GM19035 (cell line): ENCODE data around the gene NFIA.
"Not testable (repeated sequence)": the region's sequence is repeated elsewhere in the genome, so short reads cannot be mapped to it uniquely, and the experiment has no call there.

ENCODE experiments used
- ATAC-seq: cut with Tn5 transposase; IDR thresholded peaks from one replicate; pipeline ENCODE4 v1.9.1; 2021; ENCODE audit not compliant: unreplicated experiment

NFIA gene

DNA sequence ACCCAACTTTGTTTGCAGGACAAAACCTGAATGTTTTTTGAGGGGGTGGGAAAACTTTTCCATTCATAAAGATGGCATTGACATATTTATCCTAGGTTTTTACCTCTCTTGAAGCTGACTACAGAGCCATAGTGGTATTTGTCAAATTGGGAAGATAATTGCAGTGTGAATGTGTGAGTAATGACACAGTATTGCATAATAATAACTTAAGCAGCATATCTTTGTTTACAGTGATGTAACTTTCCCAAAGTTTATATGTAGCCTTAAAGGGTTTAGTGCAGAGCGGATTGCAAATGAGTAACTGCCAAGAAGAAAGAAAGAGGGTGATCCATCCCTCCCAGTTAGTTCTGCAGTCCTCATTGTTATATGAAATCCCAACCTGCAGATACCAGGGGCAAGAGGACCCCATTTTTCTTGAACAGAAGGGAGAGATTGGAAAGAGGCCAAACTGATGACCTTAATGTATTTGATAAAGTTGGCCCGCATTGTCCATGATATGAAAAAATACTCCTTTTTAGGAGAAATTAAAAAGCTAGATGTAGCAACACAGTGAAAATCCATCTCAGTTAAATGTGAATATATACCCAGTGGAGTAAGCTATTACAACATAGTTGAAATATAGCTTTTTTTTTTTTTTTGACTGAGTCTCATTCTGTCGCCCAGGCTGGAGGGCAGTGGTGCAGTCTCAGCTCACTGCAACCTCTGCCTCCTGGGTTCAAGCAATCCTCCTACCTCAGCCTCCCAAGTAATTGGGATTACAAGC lies 23.7 kb upstream of the NFIA start:
- no peak for ATAC-seq

GRCh38 chr1:61061601-61062000 lies 20.8 kb upstream of the NFIA start:
- not testable (repeated sequence) for ATAC-seq

GRCh38 chr1:61064673-61065072 lies 17.7 kb upstream of the NFIA start:
- ATAC-seq, result no peak

DNA sequence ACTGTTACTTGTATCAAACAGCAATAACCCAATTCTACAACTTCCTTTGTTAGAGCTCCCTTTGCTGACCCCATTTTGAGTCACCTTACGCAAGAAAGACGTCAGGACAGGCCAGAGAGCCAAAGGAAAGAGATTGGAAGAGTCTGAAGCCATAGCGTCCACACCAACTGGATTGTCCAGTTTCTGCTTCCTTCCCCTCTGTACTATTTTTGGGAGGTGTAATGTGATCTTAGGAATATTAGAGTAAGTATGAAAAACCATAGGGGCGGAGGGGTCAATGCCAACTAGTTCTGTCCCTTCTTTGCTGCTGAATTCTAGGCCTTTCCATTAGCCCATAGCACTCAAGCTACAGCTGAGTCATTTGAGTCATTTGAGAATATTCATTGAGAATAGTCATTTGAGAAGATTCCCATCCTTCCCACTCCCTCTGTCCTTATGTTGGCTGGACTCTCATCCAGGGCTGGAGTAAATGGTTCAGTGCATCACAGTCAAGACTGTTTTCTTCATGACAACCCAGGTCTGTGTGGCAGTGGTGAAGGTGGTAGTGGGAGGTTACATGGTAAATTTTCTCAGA lies 14.8 kb upstream of the NFIA start:
- no peak for ATAC-seq

DNA sequence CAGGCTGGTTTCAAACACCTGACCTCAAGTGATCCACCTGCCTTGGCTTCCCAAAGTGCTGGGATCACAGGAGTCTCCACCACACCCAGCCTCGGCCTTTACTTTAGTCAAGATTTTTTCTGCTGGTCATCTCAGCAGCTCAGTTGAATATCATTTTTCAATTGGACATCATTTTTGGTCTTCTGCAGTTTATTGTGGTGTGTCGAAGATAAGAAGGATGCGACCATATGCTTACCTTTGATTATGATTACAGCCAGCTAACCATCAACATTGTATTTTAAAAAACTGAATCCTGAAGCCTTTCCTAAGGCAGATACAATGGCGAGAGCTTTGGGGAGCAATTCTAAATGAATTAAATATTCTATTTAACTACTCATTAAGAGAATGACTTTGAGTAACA lies 12.3 kb upstream of the NFIA start:
- ATAC-seq, result no peak

DNA sequence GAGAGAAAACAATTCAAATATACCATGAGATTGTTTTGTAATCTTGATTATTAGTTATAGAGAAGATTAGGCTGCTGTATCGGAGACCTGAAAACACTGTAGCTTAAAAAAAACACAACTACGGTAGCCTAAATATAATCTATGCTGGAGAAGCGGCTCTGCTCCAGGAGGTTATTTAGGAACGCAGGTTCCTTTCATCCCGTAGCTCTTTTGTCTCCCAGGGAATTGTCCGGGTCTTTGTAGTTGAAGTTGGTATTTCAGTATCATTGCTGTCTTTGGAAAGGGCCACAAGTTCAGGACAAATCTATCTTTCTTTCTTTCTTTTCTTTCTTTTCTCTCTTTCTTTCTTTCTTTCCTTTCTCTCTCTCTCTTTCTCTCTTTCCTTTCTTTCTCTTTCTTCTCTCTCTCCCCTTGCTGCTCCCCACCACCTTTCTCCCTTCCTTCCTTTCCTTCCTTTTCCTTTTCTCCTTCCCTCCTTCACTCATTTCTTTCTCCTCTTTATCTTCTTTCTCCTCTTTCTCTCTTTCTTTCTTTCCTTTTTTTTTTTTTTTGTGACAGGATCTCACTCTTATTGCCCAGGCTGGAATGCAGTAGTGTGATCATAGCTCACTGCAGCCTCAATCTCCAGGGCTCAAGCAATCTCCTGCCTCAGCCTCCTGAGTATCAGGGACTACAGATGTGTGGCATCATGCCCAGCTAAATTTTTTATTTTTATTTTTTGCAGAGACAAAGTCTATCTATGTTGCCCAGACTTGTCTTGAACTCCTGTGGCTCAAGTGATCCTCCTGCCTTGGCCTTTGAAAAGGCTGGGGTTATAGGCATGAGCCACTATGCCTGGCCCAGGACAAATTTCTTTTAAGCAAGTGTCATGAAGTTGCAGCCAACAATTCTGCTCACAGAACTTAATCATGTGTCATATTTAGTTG lies 10.9 kb upstream of the NFIA start:
- no peak for ATAC-seq

- ATAC-seq, result no peak
These were observed 8.5 kb upstream of the NFIA start for GRCh38 chr1:61073871-61074270.

GRCh38 chr1:61075833-61076232 lies 6.5 kb upstream of the NFIA start:
- not testable (repeated sequence) for ATAC-seq

- peak; percentile 86 for ATAC-seq
These were observed 5.4 kb upstream of the NFIA start for GRCh38 chr1:61076728-61077675.

DNA sequence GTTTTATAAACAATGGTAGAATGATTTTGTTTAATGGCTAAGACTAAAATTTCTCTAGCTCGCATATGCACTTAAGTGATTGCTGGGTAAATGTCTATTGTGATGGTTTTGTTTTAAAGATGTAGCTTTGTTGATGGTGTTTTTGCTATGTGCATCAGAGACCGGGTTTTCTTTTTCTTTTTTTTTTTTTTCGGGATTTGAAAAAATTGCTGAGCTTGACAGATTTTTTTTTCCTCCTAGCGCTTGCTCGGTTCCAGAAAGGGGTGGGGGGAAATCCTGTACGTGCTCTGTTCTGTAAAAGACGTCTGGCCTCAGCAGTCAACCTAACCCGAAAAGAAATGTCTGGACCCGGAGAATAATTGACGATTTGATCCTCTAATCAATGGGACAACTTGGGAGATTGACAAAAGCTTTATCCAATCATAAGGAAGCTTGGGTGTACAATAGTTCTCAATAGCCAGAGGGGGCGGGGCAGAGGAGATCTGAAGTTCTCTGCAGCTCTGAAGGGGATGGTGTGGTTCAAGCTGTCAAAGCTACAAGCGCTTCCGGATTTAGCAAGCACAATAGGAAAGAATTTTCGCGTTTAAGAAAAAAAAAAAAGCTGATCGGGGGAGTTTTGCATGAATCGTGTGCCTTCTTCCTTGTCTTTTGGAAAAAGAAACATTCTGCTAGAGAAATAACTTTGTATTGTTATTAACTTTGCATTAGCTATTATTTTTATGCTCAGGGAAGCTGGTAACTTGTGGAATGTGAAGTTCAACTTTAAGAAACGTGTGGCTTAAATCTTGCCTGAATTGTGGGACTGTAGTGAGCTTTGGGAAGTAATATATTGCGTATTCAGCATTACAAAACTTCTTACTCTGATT lies 4.5 kb upstream of the NFIA start:
- peak; percentile 54 for ATAC-seq

GRCh38 chr1:61078618-61079295 lies 3.6 kb upstream of the NFIA start:
- ATAC-seq, result no peak

GRCh38 chr1:61079296-61079897 lies 3.0 kb upstream of the NFIA start:
- ATAC-seq, result no peak

- ATAC-seq, result no peak
These were observed 2.4 kb upstream of the NFIA start for GRCh38 chr1:61079898-61080336.

- ATAC-seq, result no peak
These were observed 1.8 kb upstream of the NFIA start for GRCh38 chr1:61080413-61081143.

DNA sequence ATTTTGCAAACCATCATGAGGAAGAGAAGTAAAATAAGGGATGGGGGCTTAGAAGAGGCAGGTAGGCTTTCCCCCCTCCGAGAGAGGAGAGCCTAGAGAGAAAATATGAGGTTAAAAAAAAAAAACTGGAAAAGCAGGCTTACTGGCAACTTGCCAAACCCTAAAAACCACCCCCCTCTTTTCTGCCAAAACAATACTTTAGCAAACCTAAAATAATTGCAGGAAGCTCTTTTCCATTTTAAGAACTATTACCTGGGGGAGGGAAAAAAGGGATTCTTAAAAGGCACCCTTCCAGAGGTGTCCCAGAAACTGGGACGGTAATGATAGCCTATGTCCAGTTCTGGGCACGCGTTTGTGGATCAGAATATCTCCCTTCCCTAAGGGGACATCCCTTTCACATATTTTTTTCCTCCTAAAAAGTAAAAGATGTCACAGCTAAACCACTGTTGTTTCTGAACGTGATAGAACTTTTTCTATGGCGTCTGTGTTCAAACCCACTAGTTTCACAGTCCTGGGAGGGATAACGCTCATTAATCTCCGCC lies 1.1 kb upstream of the NFIA start:
- ATAC-seq, result no peak

DNA sequence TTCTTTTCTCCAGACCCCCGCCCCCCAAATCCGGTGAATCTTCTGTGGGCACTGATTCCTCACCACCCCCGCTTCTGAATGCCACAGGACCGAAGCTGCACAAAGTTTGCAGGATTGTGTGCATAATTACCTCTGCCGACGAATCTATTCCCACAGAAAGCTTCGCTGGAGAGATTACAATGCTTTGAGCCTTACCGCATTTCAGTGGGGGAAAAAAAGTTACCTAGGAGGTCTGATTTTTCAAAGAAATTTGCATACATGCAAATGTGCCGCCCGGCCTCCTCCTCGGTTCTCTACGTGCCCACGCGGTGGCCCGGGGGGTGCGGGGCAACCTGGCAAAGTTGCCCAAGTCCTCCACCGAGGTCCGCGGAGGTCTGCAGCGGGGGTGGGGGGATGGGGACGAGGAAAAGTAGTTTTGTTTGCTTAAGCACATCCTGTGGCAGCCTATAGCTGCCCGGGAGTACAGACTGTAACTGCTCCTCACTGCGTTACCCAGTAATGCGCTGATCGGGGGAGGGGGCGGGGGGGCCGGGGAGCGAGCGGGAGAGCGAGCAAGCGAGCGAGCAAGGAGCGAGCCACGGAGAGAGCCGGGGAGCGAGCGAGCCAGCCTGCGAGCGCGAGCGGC lies 563 bp upstream of the NFIA start:
- no peak for ATAC-seq
